HCT116 (cell line): Measurements from ENCODE around the gene TRPV5.

Experiments
- POLR2A ChIP-seq: IDR thresholded peaks from 2 replicates; pipeline ENCODE4 v1.7.0; 2011; ENCODE audit warnings: borderline replicate concordance; ENCODE audit not compliant: insufficient read depth, insufficient read length; ENCODE audit errors: extremely low read depth
- POLR2AphosphoS5 ChIP-seq: IDR thresholded peaks from 2 replicates; pipeline ENCODE4 v1.6.1; 2011; ENCODE audit warnings: mild to moderate bottlenecking, low read depth, low read length, moderate library complexity
- YY1 ChIP-seq: IDR thresholded peaks from 2 replicates; pipeline ENCODE4 v1.6.1; 2011; ENCODE audit warnings: low read length, low read depth, moderate library complexity, mild to moderate bottlenecking; ENCODE audit not compliant: insufficient replicate concordance; ENCODE audit errors: extremely low read depth
- ZNF274 ChIP-seq: fragments of 200-500 bp; sonication (Bioruptor generic); IDR thresholded peaks from 2 replicates; pipeline ENCODE4 v1.6.1; 2014; ENCODE audit warnings: mild to moderate bottlenecking, low read depth, low read length, inconsistent platforms
- TF ChIP-seq, protein P1 (sequence below), 3 experiments: fragments of 200-600 bp in 1 of 3; sonication (generic) in 1 of 3; IDR thresholded peaks in 2 of 3; conservative IDR thresholded peaks in 1 of 3; 2 replicates each; pipeline ENCODE4 v1.5.1; 2012 to 2017; ENCODE audit warnings: low read depth in 2 of 3, low read length in 2 of 3, antibody characterized with exemption in 1 of 3, borderline replicate concordance in 1 of 3, control low read depth in 1 of 3, mild to moderate bottlenecking in 1 of 3, mixed read lengths in 1 of 3, mixed run types in 1 of 3, moderate library complexity in 1 of 3; ENCODE audit not compliant: insufficient read depth in 1 of 3

DNA sequence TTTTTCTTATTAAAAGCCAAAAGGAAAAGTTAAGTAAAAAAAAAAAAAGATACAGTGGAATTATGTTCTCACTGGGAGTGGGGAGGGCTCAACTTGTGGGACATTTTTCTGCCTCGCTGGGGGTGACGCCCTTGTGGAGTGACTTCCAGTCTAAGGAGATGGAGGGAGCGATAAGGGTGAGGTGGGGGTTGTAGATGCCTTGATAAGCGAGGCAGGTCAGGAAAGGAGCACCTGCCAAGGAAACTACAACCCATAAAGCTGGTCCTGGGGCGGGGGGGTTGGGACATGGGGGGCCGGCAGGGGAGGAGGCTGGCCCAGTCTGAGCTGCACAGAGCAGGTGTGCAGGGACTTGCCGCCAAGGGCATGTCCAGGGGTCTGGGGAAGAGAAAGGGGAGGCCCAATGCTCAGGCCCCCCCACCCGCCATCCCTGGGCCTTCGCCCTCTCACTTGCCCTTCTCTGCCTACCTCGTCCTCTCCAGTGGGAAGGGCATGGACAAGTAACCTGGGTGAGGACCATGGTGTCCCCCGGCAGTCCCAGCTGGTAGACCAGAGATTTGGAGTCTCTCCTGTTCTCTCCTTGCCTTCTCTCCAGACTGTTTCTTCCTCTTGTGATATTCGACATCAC lies 2.5 kb upstream of the TRPV5 start:
- TF ChIP-seq, protein P1, sequence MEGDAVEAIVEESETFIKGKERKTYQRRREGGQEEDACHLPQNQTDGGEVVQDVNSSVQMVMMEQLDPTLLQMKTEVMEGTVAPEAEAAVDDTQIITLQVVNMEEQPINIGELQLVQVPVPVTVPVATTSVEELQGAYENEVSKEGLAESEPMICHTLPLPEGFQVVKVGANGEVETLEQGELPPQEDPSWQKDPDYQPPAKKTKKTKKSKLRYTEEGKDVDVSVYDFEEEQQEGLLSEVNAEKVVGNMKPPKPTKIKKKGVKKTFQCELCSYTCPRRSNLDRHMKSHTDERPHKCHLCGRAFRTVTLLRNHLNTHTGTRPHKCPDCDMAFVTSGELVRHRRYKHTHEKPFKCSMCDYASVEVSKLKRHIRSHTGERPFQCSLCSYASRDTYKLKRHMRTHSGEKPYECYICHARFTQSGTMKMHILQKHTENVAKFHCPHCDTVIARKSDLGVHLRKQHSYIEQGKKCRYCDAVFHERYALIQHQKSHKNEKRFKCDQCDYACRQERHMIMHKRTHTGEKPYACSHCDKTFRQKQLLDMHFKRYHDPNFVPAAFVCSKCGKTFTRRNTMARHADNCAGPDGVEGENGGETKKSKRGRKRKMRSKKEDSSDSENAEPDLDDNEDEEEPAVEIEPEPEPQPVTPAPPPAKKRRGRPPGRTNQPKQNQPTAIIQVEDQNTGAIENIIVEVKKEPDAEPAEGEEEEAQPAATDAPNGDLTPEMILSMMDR (IDR thresholded peaks at IDR 0.05 in 2 of 3, conservative IDR thresholded peaks at IDR 0.05 in 1 of 3; ENCODE audit: borderline replicate concordance in 1 of 3, insufficient read depth in 1 of 3, low read depth in 2 of 3, low read length in 2 of 3) = no peak
- no peak for TF ChIP-seq POLR2AphosphoS5
- TF ChIP-seq POLR2A = no peak
- no peak for TF ChIP-seq ZNF274
- TF ChIP-seq YY1 = no peak
